H1 (cell line): ENCODE measurements around the gene SLIT3. TPM values are rescaled to one million over a fixed set of nuclear protein-coding genes. Genes with fewer than 3 reads are reported as not detected.

Experiments
- CTCF ChIA-PET: fragments of 300-600 bp; sonication (Branson Sonifier 250); formaldehyde crosslinking; loops from one replicate; lab custom pipeline; 2021; ENCODE audit not compliant: partially characterized antibody; lab: Charles Lee
- POLR2A ChIA-PET: fragments of 300-600 bp; sonication (Branson Sonifier 250); formaldehyde crosslinking; loops from one replicate; lab custom pipeline; 2021; ENCODE audit warnings: inconsistent platforms; ENCODE audit not compliant: partially characterized antibody; lab: Charles Lee
- DNase-seq, 2 experiments: peaks; one replicate each; pipeline versions ENCODE4 v3.0.0 to v3.0.0-alpha.2; 2010 to 2022; ENCODE audit warnings: low spot score in 2 of 2, low read depth in 1 of 2, mixed read lengths in 1 of 2
- FAIRE-seq: peaks from 2 replicates; lab custom pipeline; 2011; peaks lifted over from hg19 to GRCh38; lab: Jason Lieb, UNC
- H2AFZ ChIP-seq: 2 replicates; pipeline ENCODE4 v1.8.1; 2012; ENCODE audit warnings: low read length, inconsistent platforms
- H2AK5ac ChIP-seq: 2 replicates; pipeline ENCODE4 v1.6.1; 2013; ENCODE audit warnings: low read depth, low read length
- H2BK120ac ChIP-seq: replicated peaks from 2 replicates; pipeline ENCODE3; 2013; ENCODE audit warnings: low read depth, low read length, inconsistent platforms
- H2BK12ac ChIP-seq: 2 replicates; pipeline ENCODE4 v1.6.1; 2013; ENCODE audit warnings: low read depth, low read length
- H2BK15ac ChIP-seq: 2 replicates; pipeline ENCODE4 v1.6.1; 2013; ENCODE audit warnings: low read length
- H2BK20ac ChIP-seq: 2 replicates; pipeline ENCODE4 v1.6.1; 2013; ENCODE audit warnings: low read length
- H2BK5ac ChIP-seq: 2 replicates; pipeline ENCODE4 v1.6.1; 2013; ENCODE audit warnings: low read depth, low read length
- H3K14ac ChIP-seq: 2 replicates; pipeline ENCODE4 v1.6.1; 2013; ENCODE audit warnings: inconsistent platforms; ENCODE audit not compliant: insufficient read length
- H3K18ac ChIP-seq: 2 replicates; pipeline ENCODE4 v1.6.1; 2013; ENCODE audit warnings: low read length; ENCODE audit errors: extremely low read depth
- H3K23ac ChIP-seq: 2 replicates; pipeline ENCODE4 v1.6.1; 2013; ENCODE audit warnings: inconsistent platforms; ENCODE audit not compliant: insufficient read length
- H3K23me2 ChIP-seq: 2 replicates; pipeline ENCODE4 v1.6.1; 2013; ENCODE audit warnings: low read depth, low read length
- H3K27ac ChIP-seq: 2 replicates; pipeline ENCODE4 v1.6.1; 2011; ENCODE audit warnings: low read depth, low read length, inconsistent platforms
- H3K27me3 ChIP-seq, 4 experiments: replicated peaks in 1 of 4; 1 replicate in 1 of 4; 2 replicates in 3 of 4; pipeline versions ENCODE4 v1.6.1 to v1.8.1; 2011 to 2013; ENCODE audit warnings: low read length in 3 of 4, mild to moderate bottlenecking in 3 of 4, inconsistent platforms in 2 of 4, mixed read lengths in 2 of 4, moderate library complexity in 1 of 4; ENCODE audit not compliant: control insufficient read depth in 3 of 4, insufficient read depth in 3 of 4; ENCODE audit errors: extremely low read depth in 1 of 4
- H3K36me3 ChIP-seq, 4 experiments: 2 replicates each; pipeline versions ENCODE4 v1.6.1 to v1.8.1; 2011 to 2013; ENCODE audit warnings: mild to moderate bottlenecking in 4 of 4, low read length in 3 of 4, moderate library complexity in 2 of 4, control low read depth in 1 of 4, inconsistent platforms in 1 of 4; ENCODE audit not compliant: insufficient read depth in 4 of 4, control insufficient read depth in 2 of 4
- H3K4ac ChIP-seq: replicated peaks from 2 replicates; pipeline ENCODE3; 2013; ENCODE audit warnings: low read length, low read depth, mixed read lengths, inconsistent platforms; ENCODE audit not compliant: insufficient read length
- H3K4me1 ChIP-seq, 4 experiments: replicated peaks in 1 of 4; 1 replicate in 1 of 4; 2 replicates in 3 of 4; pipeline versions ENCODE4 v1.6.1 to v1.8.1; 2011 to 2013; ENCODE audit warnings: low read length in 3 of 4, inconsistent platforms in 2 of 4, mixed read lengths in 1 of 4; ENCODE audit not compliant: insufficient read depth in 4 of 4, control insufficient read depth in 3 of 4
- H3K4me2 ChIP-seq, 2 experiments: 2 replicates each; pipeline versions ENCODE4 v1.6.1 to v1.8.1; 2011 to 2013; ENCODE audit warnings: low read depth in 2 of 2, low read length in 2 of 2, control low read depth in 1 of 2, inconsistent platforms in 1 of 2, mild to moderate bottlenecking in 1 of 2; ENCODE audit not compliant: insufficient read depth in 1 of 2
- H3K4me3 ChIP-seq, 4 experiments: fragments of 200-600, 300-600 bp in 1 of 4; sonication (generic), shearing (Covaris generic), sonication (Bioruptor Twin) in 1 of 4; 2 replicates each; pipeline versions ENCODE4 v1.5.1 to v1.8.1; 2011 to 2016; ENCODE audit warnings: low read length in 4 of 4, low read depth in 3 of 4, control low read depth in 2 of 4, inconsistent platforms in 2 of 4, mild to moderate bottlenecking in 2 of 4, mixed read lengths in 1 of 4, moderate library complexity in 1 of 4; ENCODE audit not compliant: insufficient read depth in 2 of 4; ENCODE audit errors: extremely low read depth in 1 of 4
- H3K56ac ChIP-seq: replicated peaks from 2 replicates; pipeline ENCODE3; 2013; ENCODE audit warnings: low read depth, mild to moderate bottlenecking, mixed read lengths, low read length, inconsistent platforms; ENCODE audit not compliant: insufficient read length
- H3K79me1 ChIP-seq: 2 replicates; pipeline ENCODE4 v1.6.1; 2013; ENCODE audit warnings: low read depth, low read length, control low read depth
- H3K79me2 ChIP-seq, 2 experiments: 2 replicates each; pipeline versions ENCODE4 v1.6.1 to v1.8.1; 2012 to 2013; ENCODE audit warnings: low read length in 2 of 2, mild to moderate bottlenecking in 2 of 2, inconsistent platforms in 1 of 2; ENCODE audit not compliant: insufficient read depth in 2 of 2, control insufficient read depth in 1 of 2
- H3K9ac ChIP-seq, 4 experiments: replicated peaks in 1 of 4; 1 replicate in 1 of 4; 2 replicates in 3 of 4; pipeline versions ENCODE4 v1.6.1 to v1.8.1; 2011 to 2013; ENCODE audit warnings: low read depth in 3 of 4, low read length in 3 of 4, control low read depth in 2 of 4, mild to moderate bottlenecking in 2 of 4, moderate library complexity in 2 of 4, inconsistent platforms in 1 of 4; ENCODE audit errors: extremely low read depth in 1 of 4
- H3K9me3 ChIP-seq, 2 experiments: 2 replicates each; pipeline versions ENCODE4 v1.6.1 to v1.8.1; 2012 to 2013; ENCODE audit warnings: mild to moderate bottlenecking in 2 of 2, moderate library complexity in 2 of 2, control low read depth in 1 of 2, inconsistent platforms in 1 of 2, low read depth in 1 of 2, low read length in 1 of 2, mixed read lengths in 1 of 2; ENCODE audit not compliant: insufficient read depth in 2 of 2
- H4K20me1 ChIP-seq, 2 experiments: replicated peaks in 1 of 2; 2 replicates each; pipeline versions ENCODE3 to v1.8.1; 2011 to 2013; ENCODE audit warnings: inconsistent platforms in 2 of 2, low read length in 2 of 2, mild to moderate bottlenecking in 1 of 2; ENCODE audit not compliant: insufficient read depth in 2 of 2, control insufficient read depth in 1 of 2
- H4K5ac ChIP-seq: 2 replicates; pipeline ENCODE4 v1.6.1; 2013; ENCODE audit warnings: low read length, low read depth, mixed read lengths, inconsistent platforms; ENCODE audit not compliant: insufficient read length
- H4K8ac ChIP-seq: 2 replicates; pipeline ENCODE4 v1.8.0; 2013; ENCODE audit warnings: mild to moderate bottlenecking, moderate library complexity, low read length, inconsistent platforms; ENCODE audit not compliant: insufficient read depth; ENCODE audit errors: extremely low read depth
- H4K91ac ChIP-seq: replicated peaks from 2 replicates; pipeline ENCODE3; 2013; ENCODE audit warnings: low read length, mixed read lengths, inconsistent platforms; ENCODE audit not compliant: insufficient read length
- CEBPB ChIP-seq: IDR thresholded peaks from 2 replicates; pipeline ENCODE4 v1.6.1; 2012; ENCODE audit warnings: low read depth, low read length
- CREB1 ChIP-seq: IDR thresholded peaks from 2 replicates; pipeline ENCODE4 v1.6.1; 2012; ENCODE audit warnings: inconsistent platforms
- HDAC2 ChIP-seq, 2 experiments: fragments of 300-600 bp in 1 of 2; sonication (generic) in 1 of 2; IDR thresholded peaks; 2 replicates each; pipeline ENCODE4 v1.6.1; 2011 to 2012; ENCODE audit warnings: low read depth in 2 of 2, low read length in 2 of 2, mild to moderate bottlenecking in 2 of 2, moderate library complexity in 2 of 2, borderline replicate concordance in 1 of 2, inconsistent platforms in 1 of 2
- KDM1A ChIP-seq: fragments of 200-600, 300-600 bp; sonication (generic); IDR thresholded peaks from 2 replicates; pipeline ENCODE4 v1.7.1; 2016; ENCODE audit warnings: mild to moderate bottlenecking, low read length, borderline replicate concordance
- POU5F1 ChIP-seq: IDR thresholded peaks from 2 replicates; pipeline ENCODE4 v1.6.1; 2011; ENCODE audit warnings: low read depth, mild to moderate bottlenecking, low read length, moderate library complexity
- RXRA ChIP-seq: IDR thresholded peaks from 2 replicates; pipeline ENCODE4 v1.6.1; 2011; ENCODE audit warnings: low read depth, mild to moderate bottlenecking, low read length, moderate library complexity; ENCODE audit not compliant: insufficient read depth
- SIN3A ChIP-seq, 2 experiments: IDR thresholded peaks in 1 of 2; conservative IDR thresholded peaks in 1 of 2; 2 replicates each; pipeline ENCODE4 v1.6.1; 2011 to 2012; ENCODE audit warnings: low read length in 2 of 2, improper control_type of control experiment in 1 of 2, low read depth in 1 of 2, mild to moderate bottlenecking in 1 of 2
- SP4 ChIP-seq: IDR thresholded peaks from 2 replicates; pipeline ENCODE4 v1.6.1; 2012; ENCODE audit warnings: low read length, inconsistent platforms
- SUZ12 ChIP-seq: fragments of 200-600 bp; sonication (generic); IDR thresholded peaks from 2 replicates; pipeline ENCODE4 v1.6.1; 2012; ENCODE audit warnings: mild to moderate bottlenecking, inconsistent platforms, low read length, moderate library complexity, mixed read lengths
- TAF1 ChIP-seq: IDR thresholded peaks from 2 replicates; pipeline ENCODE4 v1.6.1; 2011; ENCODE audit warnings: mild to moderate bottlenecking, low read depth, low read length
- YY1 ChIP-seq: IDR thresholded peaks from 2 replicates; pipeline ENCODE4 v1.6.1; 2011; ENCODE audit warnings: low read depth, mild to moderate bottlenecking, low read length
- WGBS, 2 experiments: shearing (Covaris generic) in 1 of 2; methylation state at CpG; one replicate each; pipeline versions ENCODE4 v1.1.6 to v1.1.7; 2013 to 2015; ENCODE audit warnings: low lambda C conversion rate in 2 of 2, mixed read lengths in 2 of 2, inconsistent platforms in 1 of 2, low coverage in 1 of 2, missing lambda C conversion rate in 1 of 2; ENCODE audit not compliant: insufficient replicate concordance in 2 of 2, insufficient coverage in 1 of 2, insufficient read length in 1 of 2; ENCODE audit errors: extremely low coverage in 1 of 2, missing lambda C conversion rate in 1 of 2; 5-methylcytosine and 5-hydroxymethylcytosine counted together
- polyA plus RNA-seq, 7 experiments: library from polyadenylated mRNA; depleted of rRNA in 3 of 7; stranded (reverse) in 5 of 7; unstranded in 2 of 7; fragments of >200 nt in 5 of 7; fragments of 200-250 nt in 2 of 7; gene quantifications; 1 replicate in 5 of 7; 2 replicates in 1 of 7; 4 replicates in 1 of 7; pipeline versions ENCODE4 v1.2.1 to v1.2.3, GENCODE V29; 2011 to 2013; ENCODE audit warnings: missing spikeins in 2 of 7, mixed read lengths in 2 of 7
- total RNA-seq: library from RNA; stranded (reverse); fragmentation: NEBNext Ultra II Directional; extraction: Animal tissue kit (Norgen Biotek cat#: 25700); gene quantifications from 2 replicates; pipeline ENCODE4 v1.2.1, GENCODE V29; 2021
- TF ChIP-seq, protein P1 (sequence below): IDR thresholded peaks from 2 replicates; pipeline ENCODE4 v1.6.1; 2012; ENCODE audit warnings: inconsistent platforms
- TF ChIP-seq, protein P2 (sequence below): IDR thresholded peaks from 2 replicates; pipeline ENCODE4 v1.6.1; 2012; ENCODE audit warnings: low read length, inconsistent platforms

The SLIT3 gene
- total and polyA plus RNA-seq, 2 of the 8 experiments (the other 6 are each of a cell fraction or from before 2014, with no cell fraction given), result 1.1 to 1.2 TPM

DNA sequence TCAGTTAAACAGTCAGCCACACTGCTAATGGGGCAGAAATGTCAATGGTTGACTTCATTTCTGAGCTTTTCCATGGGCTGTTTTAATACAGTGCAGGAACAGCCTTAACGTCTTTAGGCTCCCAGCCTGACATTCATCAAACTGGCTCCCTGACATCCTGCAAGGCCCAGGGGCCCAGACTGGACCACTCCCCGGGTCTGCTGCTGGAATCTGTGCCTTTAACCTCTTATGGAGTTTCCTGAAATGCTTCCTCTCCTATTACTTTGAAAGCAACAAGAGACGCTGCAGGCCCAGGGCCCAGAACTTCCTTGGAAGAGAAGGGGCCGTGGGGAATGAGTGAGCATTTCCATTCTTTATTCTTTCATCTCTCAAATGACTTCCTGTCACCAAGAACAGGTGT, 504.9 kb downstream of the SLIT3 start:
- H3K23me2 ChIP-seq, result no peaks in the 10 kb centered on the region
- no peak overlapping the region for H3K27ac ChIP-seq
- H3K9ac ChIP-seq, result no peak overlapping the region
- no peak overlapping the region for H2AFZ ChIP-seq
- H3K4me1 ChIP-seq, result peaks cover 0 to 6% (median 0%) of the 10 kb centered on the region in 4 experiments; a peak in 1 of 7 replicates
- no peaks in the 10 kb centered on the region for H3K79me2 ChIP-seq
- no peak overlapping the region for H3K4ac ChIP-seq
- H3K18ac ChIP-seq, result no peak overlapping the region
- DNase-seq, result no peak
- H3K36me3 ChIP-seq, result no peaks in the 10 kb centered on the region
- no peak overlapping the region for H2BK120ac ChIP-seq
- no peak overlapping the region for H4K91ac ChIP-seq
- no peaks in the 10 kb centered on the region for H3K79me1 ChIP-seq
- FAIRE-seq, result no peak
- H3K4me3 ChIP-seq, result no peak overlapping the region
- ChIA-PET CTCF (interaction anchor here (1.5 kb wide), 1 partner anchor 13 kb away, joined by 5 read pairs; no protein-coding TSS in a partner anchor), POLR2A (no interaction called here)
- H4K5ac ChIP-seq, result no peak overlapping the region
- H3K23ac ChIP-seq, result no peak overlapping the region
- H3K56ac ChIP-seq, result no peak overlapping the region
- no peak overlapping the region for H3K14ac ChIP-seq
- H3K27me3 ChIP-seq, result no peaks in the 10 kb centered on the region
- H4K8ac ChIP-seq, result no peak overlapping the region
- no peak overlapping the region for H2AK5ac ChIP-seq
- no peak overlapping the region for H2BK12ac ChIP-seq
- 85% methylated on average over 4 of the region's 4 CpGs; no CpG with 5 or more reads in 1 of the 2 experiments for WGBS, 2 experiments
- no peak overlapping the region for H2BK5ac ChIP-seq
- no peak overlapping the region for H3K4me2 ChIP-seq
- H2BK20ac ChIP-seq, result no peak overlapping the region
- H4K20me1 ChIP-seq, result peaks cover 0 to 2% of the 10 kb centered on the region in 2 experiments
- H2BK15ac ChIP-seq, result no peak overlapping the region
- H3K9me3 ChIP-seq, result no peaks in the 10 kb centered on the region
- no peak for TF ChIP-seq RXRA
- TF ChIP-seq SP4, result no peak
- no peak for TF ChIP-seq YY1
- no peak for TF ChIP-seq KDM1A
- no peak for TF ChIP-seq HDAC2 (IDR thresholded peaks at IDR 0.05; ENCODE audit: borderline replicate concordance in 1 of 2, low read depth in 2 of 2, low read length in 2 of 2)
- TF ChIP-seq TAF1, result no peak
- no peak for TF ChIP-seq CREB1
- TF ChIP-seq, protein P1, sequence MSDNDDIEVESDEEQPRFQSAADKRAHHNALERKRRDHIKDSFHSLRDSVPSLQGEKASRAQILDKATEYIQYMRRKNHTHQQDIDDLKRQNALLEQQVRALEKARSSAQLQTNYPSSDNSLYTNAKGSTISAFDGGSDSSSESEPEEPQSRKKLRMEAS, result no peak
- TF ChIP-seq, protein P2, sequence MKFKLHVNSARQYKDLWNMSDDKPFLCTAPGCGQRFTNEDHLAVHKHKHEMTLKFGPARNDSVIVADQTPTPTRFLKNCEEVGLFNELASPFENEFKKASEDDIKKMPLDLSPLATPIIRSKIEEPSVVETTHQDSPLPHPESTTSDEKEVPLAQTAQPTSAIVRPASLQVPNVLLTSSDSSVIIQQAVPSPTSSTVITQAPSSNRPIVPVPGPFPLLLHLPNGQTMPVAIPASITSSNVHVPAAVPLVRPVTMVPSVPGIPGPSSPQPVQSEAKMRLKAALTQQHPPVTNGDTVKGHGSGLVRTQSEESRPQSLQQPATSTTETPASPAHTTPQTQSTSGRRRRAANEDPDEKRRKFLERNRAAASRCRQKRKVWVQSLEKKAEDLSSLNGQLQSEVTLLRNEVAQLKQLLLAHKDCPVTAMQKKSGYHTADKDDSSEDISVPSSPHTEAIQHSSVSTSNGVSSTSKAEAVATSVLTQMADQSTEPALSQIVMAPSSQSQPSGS, result no peak
- TF ChIP-seq CEBPB, result no peak
- TF ChIP-seq POU5F1, result no peak
- no peak for TF ChIP-seq SUZ12
- TF ChIP-seq SIN3A (conservative IDR thresholded peaks at IDR 0.05 in 1 of 2, IDR thresholded peaks at IDR 0.05 in 1 of 2; ENCODE audit: low read depth in 1 of 2, low read length in 2 of 2), result no peak
